IPS-18a (cell line): ENCODE measurements around the gene KAT8.
"Not testable (repeated sequence)": the region's sequence is repeated elsewhere in the genome, so short reads cannot be mapped to it uniquely, and the experiment has no call there.

ENCODE experiments used
- H3K27ac ChIP-seq: one replicate; pipeline ENCODE4 v1.5.1; 2013; ENCODE audit warnings: low read length
- H3K27me3 ChIP-seq: one replicate; pipeline ENCODE4 v1.6.1; 2013; ENCODE audit warnings: mild to moderate bottlenecking, low read length; ENCODE audit not compliant: control insufficient read depth, insufficient read depth
- H3K36me3 ChIP-seq: one replicate; pipeline ENCODE4 v1.6.1; 2013; ENCODE audit warnings: low read depth, low read length; ENCODE audit not compliant: control insufficient read depth
- H3K4me1 ChIP-seq: one replicate; pipeline ENCODE4 v1.6.1; 2013; ENCODE audit warnings: low read depth, low read length; ENCODE audit not compliant: control insufficient read depth
- H3K4me3 ChIP-seq: one replicate; pipeline ENCODE4 v1.5.1; 2013; ENCODE audit warnings: low read length
- H3K9ac ChIP-seq: one replicate; pipeline ENCODE4 v1.6.1; 2013; ENCODE audit warnings: mild to moderate bottlenecking, low read length, moderate library complexity
- H3K9me3 ChIP-seq: one replicate; pipeline ENCODE4 v1.6.1; 2013; ENCODE audit warnings: low read depth, low read length; ENCODE audit not compliant: control insufficient read depth

KAT8 gene

GRCh38 chr16:31147574-31147973, 30.1 kb downstream of the KAT8 start:
- peaks cover 26% of the 10 kb centered on the region for H3K27me3 ChIP-seq
- H3K9ac ChIP-seq: no peak overlapping the region
- no peaks in the 10 kb centered on the region for H3K4me1 ChIP-seq
- no peaks in the 10 kb centered on the region for H3K9me3 ChIP-seq
- H3K27ac ChIP-seq: no peak overlapping the region
- H3K36me3 ChIP-seq: no peaks in the 10 kb centered on the region
- no peak overlapping the region for H3K4me3 ChIP-seq

DNA sequence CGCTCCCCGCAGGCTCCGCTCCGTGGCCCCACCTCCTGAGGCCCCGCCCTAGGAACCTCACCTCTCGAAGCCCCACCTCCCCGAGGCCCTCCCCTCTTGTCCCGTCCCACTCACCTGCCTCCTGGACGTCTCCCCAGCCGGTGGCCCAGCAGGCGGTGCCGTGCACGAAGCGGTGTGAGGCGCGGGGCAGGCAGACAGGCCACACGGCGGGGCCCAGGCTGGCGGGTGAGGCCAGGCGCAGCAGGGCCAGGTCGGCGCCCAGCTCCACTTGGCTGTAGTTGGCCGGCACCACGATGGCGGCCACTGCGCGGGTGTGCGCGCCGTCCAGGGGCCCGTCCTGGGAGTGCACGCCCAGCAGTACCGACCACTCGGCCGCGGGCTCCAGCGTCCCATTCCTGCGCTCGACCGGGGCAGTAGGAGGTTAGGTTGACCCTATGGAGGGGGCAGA, 30.8 kb downstream of the KAT8 start:
- peak overlapping the region; percentile 44 for H3K4me3 ChIP-seq
- no peaks in the 10 kb centered on the region for H3K4me1 ChIP-seq

GRCh38 chr16:31148896-31149295, 31.4 kb downstream of the KAT8 start:
- Histone ChIP-seq H3K36me3 (no peaks in the 10 kb centered on the region), H3K4me1 (no peaks in the 10 kb centered on the region), H3K27me3 (peaks cover 17% of the 10 kb centered on the region), H3K27ac (no peak overlapping the region), H3K9me3 (no peaks in the 10 kb centered on the region), H3K4me3 (no peak overlapping the region), H3K9ac (no peak overlapping the region)

More for the DNA sequence above, 30.8 kb downstream of the KAT8 start:
- H3K27me3 ChIP-seq: peaks cover 19% of the 10 kb centered on the region
- H3K9ac ChIP-seq: no peak overlapping the region
- H3K9me3 ChIP-seq: no peaks in the 10 kb centered on the region
- no peak overlapping the region for H3K27ac ChIP-seq
- H3K36me3 ChIP-seq: no peaks in the 10 kb centered on the region

- Histone ChIP-seq H3K9ac (no peak overlapping the region), H3K36me3 (no peaks in the 10 kb centered on the region), H3K27me3 (peaks cover 17% of the 10 kb centered on the region), H3K9me3 (no peaks in the 10 kb centered on the region), H3K4me1 (no peaks in the 10 kb centered on the region), H3K27ac (no peak overlapping the region), H3K4me3 (no peak overlapping the region)
Observed at GRCh38 chr16:31149332-31149731, 31.9 kb downstream of the KAT8 start.

GRCh38 chr16:31149894-31150890, 32.7 kb downstream of the KAT8 start, which contains the start of gene PRSS36:
Gene PRSS36 (minus strand): TSS chr16:31150066. CDS start chr16:31150035, 31 bp downstream.
- Histone ChIP-seq H3K27ac (no peak within 1 kb of the TSS), H3K9ac (no peak within 1 kb of the TSS), H3K9me3 (no peaks in the 10 kb centered on the region), H3K36me3 (no peaks in the 10 kb centered on the region), H3K4me1 (no peaks in the 10 kb centered on the region), H3K4me3 (no peak within 1 kb of the TSS), H3K27me3 (peaks cover 17% of the 10 kb centered on the region)

GRCh38 chr16:31150976-31151375, 33.5 kb downstream of the KAT8 start:
- H3K36me3 ChIP-seq, H3K9ac ChIP-seq, H3K4me3 ChIP-seq, H3K9me3 ChIP-seq, H3K4me1 ChIP-seq, H3K27ac ChIP-seq: not testable (repeated sequence)
- peaks cover 17% of the 10 kb centered on the region for H3K27me3 ChIP-seq

GRCh38 chr16:31157136-31157535, 39.7 kb downstream of the KAT8 start:
- Histone ChIP-seq H3K27ac (no peak overlapping the region), H3K27me3 (no peaks in the 10 kb centered on the region), H3K9me3 (no peaks in the 10 kb centered on the region), H3K36me3 (no peaks in the 10 kb centered on the region), H3K9ac (no peak overlapping the region), H3K4me3 (no peak overlapping the region), H3K4me1 (no peaks in the 10 kb centered on the region)

GRCh38 chr16:31167315-31167714, 49.9 kb downstream of the KAT8 start:
- Histone ChIP-seq H3K4me1 (no peaks in the 10 kb centered on the region), H3K9me3 (no peaks in the 10 kb centered on the region), H3K36me3 (no peaks in the 10 kb centered on the region), H3K4me3 (no peak overlapping the region), H3K9ac (no peak overlapping the region), H3K27ac (no peak overlapping the region), H3K27me3 (no peaks in the 10 kb centered on the region)

DNA sequence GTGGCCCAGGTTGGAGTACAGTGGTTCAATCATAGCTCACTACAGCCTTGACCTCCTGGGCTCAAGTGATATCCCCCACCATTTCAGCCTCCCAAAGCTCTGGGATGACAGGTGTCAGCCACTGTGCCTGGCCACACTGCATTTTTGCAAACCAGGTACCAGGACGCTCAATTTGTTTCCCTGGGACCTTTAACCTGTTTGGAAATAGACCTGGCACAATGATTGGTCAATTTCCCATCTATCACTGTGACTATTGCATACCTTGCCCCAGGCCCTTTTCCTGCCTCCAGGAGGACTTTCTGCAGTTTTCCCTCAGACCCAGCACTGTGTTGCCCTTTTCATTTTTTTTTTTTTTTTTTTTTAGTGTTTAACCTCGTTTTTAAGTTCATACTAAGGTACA, 51.4 kb downstream of the KAT8 start:
- no peak overlapping the region for H3K9ac ChIP-seq
- no peaks in the 10 kb centered on the region for H3K36me3 ChIP-seq
- H3K27me3 ChIP-seq: no peaks in the 10 kb centered on the region
- no peak overlapping the region for H3K27ac ChIP-seq
- H3K4me1 ChIP-seq: no peaks in the 10 kb centered on the region
- no peaks in the 10 kb centered on the region for H3K9me3 ChIP-seq
- H3K4me3 ChIP-seq: no peak overlapping the region

DNA sequence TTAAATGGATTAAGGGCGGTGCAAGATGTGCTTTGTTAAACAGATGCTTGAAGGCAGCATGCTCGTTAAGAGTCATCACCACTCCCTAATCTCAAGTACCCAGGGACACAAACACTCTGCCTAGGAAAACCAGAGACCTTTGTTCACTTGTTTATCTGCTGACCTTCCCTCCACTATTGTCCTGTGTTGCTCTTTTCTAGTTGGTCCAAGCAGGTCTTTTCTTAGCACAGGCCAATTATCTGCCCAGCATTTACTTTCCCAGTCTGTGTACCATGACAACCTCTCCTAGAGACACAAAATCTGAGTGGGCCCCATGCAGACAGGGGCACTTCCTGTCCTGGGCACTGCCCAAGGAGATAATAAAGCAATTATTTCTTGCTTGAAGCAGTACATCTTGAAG, 52.6 kb downstream of the KAT8 start:
- not testable (repeated sequence) for H3K4me1 ChIP-seq, H3K9ac ChIP-seq, H3K4me3 ChIP-seq, H3K9me3 ChIP-seq, H3K27ac ChIP-seq, H3K36me3 ChIP-seq, H3K27me3 ChIP-seq

DNA sequence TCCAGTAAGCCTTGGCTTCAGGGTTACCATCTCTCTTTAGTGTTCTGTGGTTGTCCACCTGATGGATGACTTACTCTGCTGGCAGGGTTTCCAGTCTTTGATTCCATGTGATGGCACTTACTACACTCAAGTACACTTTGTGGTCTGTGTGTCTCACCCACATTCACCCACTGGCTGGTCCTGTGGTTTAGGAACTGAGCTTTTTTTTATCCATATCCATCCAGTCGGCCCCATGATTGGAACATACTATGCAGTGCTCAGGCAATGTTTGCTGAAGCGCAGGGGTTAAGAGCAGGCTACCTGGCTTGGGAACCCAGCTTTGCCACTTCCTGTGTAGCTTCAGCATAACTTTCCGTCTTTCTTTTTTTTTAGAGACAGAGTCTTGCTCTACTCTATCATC, 59.7 kb downstream of the KAT8 start:
- Histone ChIP-seq H3K4me3 (no peak overlapping the region), H3K4me1 (peaks cover 5% of the 10 kb centered on the region), H3K9me3 (no peaks in the 10 kb centered on the region), H3K36me3 (peaks cover 2% of the 10 kb centered on the region), H3K27ac (no peak overlapping the region), H3K27me3 (no peaks in the 10 kb centered on the region), H3K9ac (no peak overlapping the region)
